Amniotic stem cell (primary cell): Measurements from ENCODE around the gene TRIM54.
A peak's percentile ranks its signal among the peaks of the same experiment; 100 is the strongest.

Source experiments
- DNase-seq: peaks from one replicate; lab custom pipeline; 2025; lab: John Stamatoyannopoulos, UW

The TRIM54 gene

DNA sequence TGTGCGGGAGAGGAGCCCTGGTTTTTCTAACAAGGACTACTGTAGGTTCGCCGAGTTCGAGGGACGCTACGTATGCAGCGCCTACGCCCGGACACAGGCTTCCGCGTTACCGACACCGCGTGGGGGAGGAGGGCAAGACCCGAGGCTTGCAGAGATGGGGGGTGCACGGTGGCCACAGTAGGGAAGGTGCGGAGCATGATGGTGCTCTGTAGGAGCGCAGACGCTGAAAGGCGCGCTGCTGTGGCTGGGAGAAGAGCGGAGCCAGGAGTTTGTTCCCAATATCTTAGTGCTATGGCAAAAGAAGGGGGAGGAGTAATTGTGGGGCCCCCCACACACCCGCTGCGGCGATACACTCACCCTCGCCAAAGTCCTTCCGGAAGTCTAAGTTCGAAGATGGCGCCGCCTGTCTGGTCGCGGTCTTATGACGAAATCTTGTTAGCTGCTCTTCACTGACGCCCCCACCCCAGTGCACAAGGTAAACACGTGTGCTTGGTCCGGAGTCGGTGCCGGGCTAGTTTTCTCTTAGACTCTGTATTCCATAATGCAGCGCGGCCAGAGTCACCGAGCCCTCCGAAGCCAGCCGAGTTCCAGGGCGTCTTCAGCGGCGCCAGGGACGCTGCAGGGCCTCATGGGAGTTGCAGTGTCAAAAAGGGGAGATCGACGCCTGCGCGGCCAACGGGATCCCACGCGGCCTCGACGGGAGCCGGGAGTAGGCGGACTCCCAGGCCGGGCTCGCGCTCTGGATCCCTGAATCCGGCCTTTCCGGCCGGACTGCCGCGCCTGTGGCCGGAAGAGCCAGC is 74.4 kb downstream of the TRIM54 start, which contains the start of gene GTF3C2:
GTF3C2 (minus strand) TSS at position 383 of the 800 bp plus-strand sequence. CDS start 13,210 bp downstream, outside the sequence.
- DNase-seq: peak; percentile 97
